ENCODE results near the gene WNT4. TPM values are rescaled to one million over a fixed set of nuclear protein-coding genes. Genes with fewer than 3 reads are reported as not detected.

WNT4 gene
- total and polyA plus RNA-seq, 2 of the 8 experiments (the other 6 are each of a cell fraction or from before 2014, with no cell fraction given) = 1.3 to 6.6 TPM

DNA sequence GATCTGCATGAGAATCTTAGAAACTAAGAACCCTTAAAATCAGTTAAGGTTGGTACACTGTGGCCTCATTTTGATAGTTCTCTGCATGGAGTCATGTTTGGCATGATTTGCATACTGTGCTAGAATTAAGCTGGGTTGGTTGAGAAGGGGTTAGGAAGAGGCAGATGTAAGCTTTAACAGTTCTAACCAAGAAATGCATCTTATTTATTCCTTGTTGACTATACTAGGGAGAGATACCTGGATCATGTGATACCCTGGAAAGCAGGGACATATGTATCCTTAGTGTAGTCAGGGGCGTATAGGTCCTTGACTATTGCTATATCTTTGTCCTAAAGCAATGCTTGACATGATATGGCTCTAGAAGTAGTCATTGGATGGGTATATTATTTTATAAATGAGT lies 49.4 kb downstream of the WNT4 start:
- Histone ChIP-seq H3K79me2 (ENCODE audit: control insufficient read depth in 1 of 2, insufficient read depth in 2 of 2, low read length in 2 of 2) (peaks cover 0 to 36% of the 10 kb centered on the region in 2 experiments; a peak in 2 of 4 replicates), H4K5ac (ENCODE audit: insufficient read length, low read depth, low read length) (no peak overlapping the region), H3K4ac (replicated peaks; ENCODE audit: insufficient read length, low read depth, low read length) (no peak overlapping the region), H3K9ac (replicated peaks in 1 of 4; ENCODE audit: extremely low read depth in 1 of 4, low read depth in 3 of 4, low read length in 3 of 4) (no peak overlapping the region), H2AFZ (ENCODE audit: low read length) (no peak overlapping the region), H4K91ac (replicated peaks; ENCODE audit: insufficient read length, low read length) (no peak overlapping the region), H2AK5ac (ENCODE audit: low read depth, low read length) (no peak overlapping the region), H3K36me3 (ENCODE audit: control insufficient read depth in 2 of 4, insufficient read depth in 4 of 4, low read length in 3 of 4) (peaks cover 0 to 13% (median 5%) of the 10 kb centered on the region in 4 experiments; a peak in 3 of 8 replicates), H3K27me3 (replicated peaks in 1 of 4; ENCODE audit: control insufficient read depth in 3 of 4, extremely low read depth in 1 of 4, insufficient read depth in 3 of 4, low read length in 3 of 4) (no peaks in the 10 kb centered on the region), H2BK120ac (replicated peaks; ENCODE audit: low read depth, low read length) (no peak overlapping the region), H3K4me2 (ENCODE audit: insufficient read depth in 1 of 2, low read depth in 2 of 2, low read length in 2 of 2) (no peak overlapping the region), H3K14ac (ENCODE audit: insufficient read length) (no peak overlapping the region), H2BK15ac (ENCODE audit: low read length) (no peak overlapping the region), H4K20me1 (replicated peaks in 1 of 2; ENCODE audit: control insufficient read depth in 1 of 2, insufficient read depth in 2 of 2, low read length in 2 of 2) (peaks cover 0 to 4% of the 10 kb centered on the region in 2 experiments), H3K27ac (ENCODE audit: low read depth, low read length) (no peak overlapping the region), H4K8ac (ENCODE audit: extremely low read depth, insufficient read depth, low read length) (no peak overlapping the region), H3K18ac (ENCODE audit: extremely low read depth, low read length) (no peak overlapping the region), H3K56ac (replicated peaks; ENCODE audit: insufficient read length, low read depth, low read length) (no peak overlapping the region), H2BK20ac (ENCODE audit: low read length) (no peak overlapping the region), H3K4me1 (replicated peaks in 1 of 4; ENCODE audit: control insufficient read depth in 3 of 4, insufficient read depth in 4 of 4, low read length in 3 of 4) (peaks cover 4 to 24% (median 18%) of the 10 kb centered on the region in 4 experiments; a peak in 5 of 7 replicates), H3K79me1 (ENCODE audit: low read depth, low read length) (peaks cover 3% of the 10 kb centered on the region), H3K23me2 (ENCODE audit: low read depth, low read length) (no peaks in the 10 kb centered on the region; the same call in 1 of the 2 replicates), H3K9me3 (ENCODE audit: insufficient read depth in 2 of 2, low read depth in 1 of 2, low read length in 1 of 2) (no peaks in the 10 kb centered on the region), H3K23ac (ENCODE audit: insufficient read length) (no peak overlapping the region), H3K4me3 (ENCODE audit: extremely low read depth in 1 of 4, insufficient read depth in 2 of 4, low read depth in 3 of 4, low read length in 4 of 4) (no peak overlapping the region), H2BK5ac (ENCODE audit: low read depth, low read length) (no peak overlapping the region), H2BK12ac (ENCODE audit: low read depth, low read length) (no peak overlapping the region)
- WGBS, 2 experiments (ENCODE audit: extremely low coverage in 1 of 2, insufficient coverage in 1 of 2, insufficient read length in 1 of 2, insufficient replicate concordance in 2 of 2, low coverage in 1 of 2, low lambda C conversion rate in 2 of 2, missing lambda C conversion rate in 1 of 2) = 72% methylated on average over 1 of the region's 1 CpG; no CpG with 5 or more reads in 1 of the 2 experiments
- POLR2A ChIA-PET (ENCODE audit: partially characterized antibody) = interaction anchor here (1.0 to 1.8 kb wide), 5 partner anchors 8 to 41 kb away, joined by 3 to 6 read pairs (median 3); partner anchors contain the start of gene CDC42
- DNase-seq (ENCODE audit: low read depth in 1 of 2, low spot score in 2 of 2) = no peak
- CTCF ChIA-PET (ENCODE audit: partially characterized antibody) = interaction anchor here (0.7 to 1.4 kb wide), 3 partner anchors 10 to 62 kb away, joined by 3 to 7 read pairs (median 3); no protein-coding TSS in a partner anchor
- no peak for FAIRE-seq
- TF ChIP-seq MAFK (IDR thresholded peaks at IDR 0.05; ENCODE audit: low read depth, low read length) (no peak), SP1 (IDR thresholded peaks at IDR 0.05; ENCODE audit: low read depth, low read length) (no peak), NRF1 (IDR thresholded peaks at IDR 0.05; ENCODE audit: low read depth, low read length) (no peak), SAP30 (IDR thresholded peaks at IDR 0.05; ENCODE audit: insufficient read depth, insufficient replicate concordance, low read length) (no peak), RNF2 (IDR thresholded peaks at IDR 0.05; ENCODE audit: borderline replicate concordance, low read depth, low read length, missing control alignments, poor library complexity, severe bottlenecking) (no peak), CHD2 (IDR thresholded peaks at IDR 0.05; ENCODE audit: low read length) (no peak), RBBP5 (IDR thresholded peaks at IDR 0.05; ENCODE audit: borderline replicate concordance, low read depth, low read length) (no peak), MAX (IDR thresholded peaks at IDR 0.05) (no peak), KDM5A (IDR thresholded peaks at IDR 0.05; ENCODE audit: low read length) (no peak), CBX5 (IDR thresholded peaks at IDR 0.05; ENCODE audit: low read depth, low read length) (no peak), NANOG (IDR thresholded peaks at IDR 0.05; ENCODE audit: insufficient read depth, low read depth, low read length, poor library complexity, severe bottlenecking) (no peak), HDAC6 (IDR thresholded peaks at IDR 0.05; ENCODE audit: low read depth, low read length) (no peak), CBX8 (IDR thresholded peaks at IDR 0.05; ENCODE audit: borderline replicate concordance, low read depth, low read length) (no peak)
